HG03432 (cell line): Measurements from ENCODE around the gene DENND1A.
"Not testable (repeated sequence)": the region's sequence is repeated elsewhere in the genome, so short reads cannot be mapped to it uniquely, and the experiment has no call there.

Source experiments
- ATAC-seq: cut with Tn5 transposase; IDR thresholded peaks from one replicate; pipeline ENCODE4 v1.9.1; 2021; ENCODE audit warnings: mild to moderate bottlenecking, moderate library complexity; ENCODE audit not compliant: unreplicated experiment

The DENND1A gene

DNA sequence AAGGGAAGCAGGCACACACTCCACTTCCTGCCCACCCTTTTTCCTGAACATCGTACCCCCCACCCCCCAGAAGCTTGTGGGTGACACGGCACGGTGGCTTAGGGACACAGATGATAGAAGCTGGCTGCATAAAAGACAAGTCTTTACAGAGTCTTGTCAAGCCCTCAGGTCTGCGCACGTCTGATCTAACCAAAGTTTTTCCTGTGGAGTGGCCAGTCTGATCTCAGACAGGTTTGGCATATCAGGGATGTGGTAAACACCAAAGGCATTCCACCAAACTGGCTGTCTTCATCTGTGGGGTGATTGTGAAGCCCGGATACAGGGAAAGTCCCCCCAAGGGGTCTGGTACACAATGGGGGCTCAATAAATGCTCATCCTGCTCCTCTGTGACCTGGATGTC lies 523.9 kb downstream of the DENND1A start:
- ATAC-seq, result no peak

GRCh38 chr9:123402981-123403509 lies 526.9 kb downstream of the DENND1A start:
- no peak for ATAC-seq

DNA sequence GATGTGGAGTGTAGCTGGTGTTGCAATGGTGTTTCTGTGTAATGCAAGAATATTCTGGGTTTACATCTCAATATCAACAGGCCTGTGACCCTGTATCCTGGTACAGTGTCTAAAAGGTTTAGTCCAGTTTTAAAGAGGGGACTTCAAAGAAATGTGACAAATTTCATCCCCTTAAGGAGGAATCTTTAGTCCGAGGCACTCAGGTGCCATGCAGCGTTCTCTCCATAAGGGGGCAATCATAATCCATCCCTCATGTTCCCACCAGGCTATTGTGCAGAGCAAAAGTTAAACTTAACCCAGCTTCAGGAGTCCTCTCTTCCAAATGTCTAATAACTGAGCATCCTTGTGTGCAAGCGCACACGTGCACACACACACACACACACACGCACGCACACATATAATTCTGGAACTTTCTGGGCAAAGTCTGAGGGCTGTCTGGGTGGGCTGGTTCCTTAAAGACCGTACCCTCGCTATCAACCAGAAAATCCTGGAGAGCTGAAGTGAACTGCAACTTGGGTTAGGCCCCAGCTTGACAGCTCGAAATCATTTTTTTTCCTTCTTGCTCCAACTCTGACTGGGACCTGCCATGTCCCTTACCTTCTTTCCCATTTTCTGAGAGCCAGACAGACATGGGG lies 527.9 kb downstream of the DENND1A start:
- ATAC-seq, result no peak

DNA sequence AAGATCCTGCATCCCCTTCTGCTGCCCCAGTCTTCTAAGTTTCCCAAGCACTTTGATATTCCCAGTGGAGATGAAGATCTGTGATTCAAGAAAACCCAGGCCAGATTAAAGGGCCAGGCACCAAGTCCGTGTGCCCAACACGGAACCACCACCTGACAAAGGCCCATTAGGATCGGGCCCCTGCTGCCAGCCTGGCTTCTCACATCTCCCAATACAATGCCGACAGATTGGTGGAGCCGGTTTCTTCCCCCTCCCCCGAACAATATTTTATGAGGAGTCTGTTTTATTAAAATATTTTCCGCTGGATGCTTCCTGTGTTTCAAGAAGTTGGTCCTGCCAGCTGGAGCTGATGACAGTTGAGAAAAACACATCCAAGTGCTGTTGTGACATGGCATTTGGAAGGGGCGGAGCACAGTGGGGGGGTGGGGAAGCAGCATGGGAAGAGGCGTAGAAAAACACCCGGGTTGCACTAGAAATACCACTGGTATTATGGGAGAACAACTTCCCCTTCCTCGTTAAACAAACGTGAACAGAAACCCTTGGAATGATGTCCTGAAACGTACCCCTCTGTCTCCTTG lies 528.9 kb downstream of the DENND1A start:
- ATAC-seq, result no peak

DNA sequence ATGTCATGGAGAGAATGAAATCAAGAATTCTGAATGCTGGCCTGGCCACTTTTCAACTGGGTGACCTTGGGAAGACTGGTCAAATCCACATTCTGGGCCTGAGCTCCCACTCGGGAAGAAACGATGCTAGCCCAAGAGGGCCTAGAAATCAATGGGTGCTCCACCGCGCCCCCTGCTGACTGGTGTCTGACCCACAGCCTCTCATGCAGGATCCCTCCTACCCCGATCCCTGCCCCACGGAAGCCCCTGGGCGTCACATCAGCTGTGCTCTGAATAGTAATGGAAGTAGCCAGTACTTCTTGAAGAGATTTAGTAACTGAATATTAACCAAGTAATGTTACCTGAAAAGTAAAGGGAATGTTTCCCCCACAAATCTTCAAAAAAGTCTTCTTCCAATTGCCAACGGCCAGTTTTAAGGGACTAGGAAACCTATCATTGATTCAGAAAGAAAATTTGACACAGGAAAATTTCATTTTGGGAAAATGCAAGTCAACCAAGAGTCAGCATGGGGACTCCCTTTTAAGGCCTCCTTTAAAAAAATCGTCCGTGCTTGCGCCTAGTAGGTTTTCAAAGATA lies 530.0 kb downstream of the DENND1A start:
- ATAC-seq, result no peak

- not testable (repeated sequence) for ATAC-seq
Measured at GRCh38 chr9:123398938-123399337, 531.0 kb downstream of the DENND1A start.

- ATAC-seq, result no peak
Measured at GRCh38 chr9:123397975-123398374, 532.0 kb downstream of the DENND1A start.

DNA sequence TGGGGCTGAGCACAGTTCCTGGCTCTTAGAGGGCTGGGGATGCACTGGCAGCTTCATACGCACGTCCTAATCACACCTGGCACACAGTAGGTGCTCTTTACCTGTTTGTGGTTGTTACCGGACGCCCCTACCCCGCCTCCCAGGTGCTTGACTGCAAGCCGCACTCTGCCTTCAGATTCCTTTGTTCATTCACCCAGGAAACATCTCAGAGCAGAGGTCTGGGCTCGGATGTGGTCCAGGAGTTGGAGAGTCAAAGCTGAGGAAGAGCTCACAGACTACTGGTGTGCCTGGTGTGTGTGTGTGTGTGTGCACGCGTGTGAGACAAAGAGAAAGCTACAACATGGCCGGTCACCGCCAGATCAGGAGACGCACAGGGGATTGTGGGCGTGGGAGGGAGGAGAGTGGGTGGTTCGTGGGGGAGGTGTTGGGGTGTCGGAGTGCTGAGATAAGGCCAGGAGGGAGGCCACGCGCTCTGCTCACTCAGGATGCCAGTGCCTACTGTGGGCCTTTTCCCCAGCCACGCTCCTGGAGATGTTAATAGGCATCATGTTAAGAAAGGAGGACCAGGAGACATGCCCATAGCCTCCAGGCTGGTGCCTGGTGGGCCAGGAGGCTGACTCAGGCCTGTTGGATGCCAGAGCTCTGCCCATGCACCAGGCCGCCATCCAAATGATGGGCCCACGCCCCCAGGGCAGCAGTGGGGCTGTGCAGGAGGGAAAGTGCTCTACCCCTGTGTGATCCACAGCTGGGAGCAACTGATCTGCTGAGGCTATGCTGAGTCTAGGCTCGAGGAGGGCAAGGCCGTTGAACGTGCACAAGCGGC lies 534.0 kb downstream of the DENND1A start:
- no peak for ATAC-seq

GRCh38 chr9:123395276-123395688 lies 534.6 kb downstream of the DENND1A start:
- ATAC-seq, result no peak

DNA sequence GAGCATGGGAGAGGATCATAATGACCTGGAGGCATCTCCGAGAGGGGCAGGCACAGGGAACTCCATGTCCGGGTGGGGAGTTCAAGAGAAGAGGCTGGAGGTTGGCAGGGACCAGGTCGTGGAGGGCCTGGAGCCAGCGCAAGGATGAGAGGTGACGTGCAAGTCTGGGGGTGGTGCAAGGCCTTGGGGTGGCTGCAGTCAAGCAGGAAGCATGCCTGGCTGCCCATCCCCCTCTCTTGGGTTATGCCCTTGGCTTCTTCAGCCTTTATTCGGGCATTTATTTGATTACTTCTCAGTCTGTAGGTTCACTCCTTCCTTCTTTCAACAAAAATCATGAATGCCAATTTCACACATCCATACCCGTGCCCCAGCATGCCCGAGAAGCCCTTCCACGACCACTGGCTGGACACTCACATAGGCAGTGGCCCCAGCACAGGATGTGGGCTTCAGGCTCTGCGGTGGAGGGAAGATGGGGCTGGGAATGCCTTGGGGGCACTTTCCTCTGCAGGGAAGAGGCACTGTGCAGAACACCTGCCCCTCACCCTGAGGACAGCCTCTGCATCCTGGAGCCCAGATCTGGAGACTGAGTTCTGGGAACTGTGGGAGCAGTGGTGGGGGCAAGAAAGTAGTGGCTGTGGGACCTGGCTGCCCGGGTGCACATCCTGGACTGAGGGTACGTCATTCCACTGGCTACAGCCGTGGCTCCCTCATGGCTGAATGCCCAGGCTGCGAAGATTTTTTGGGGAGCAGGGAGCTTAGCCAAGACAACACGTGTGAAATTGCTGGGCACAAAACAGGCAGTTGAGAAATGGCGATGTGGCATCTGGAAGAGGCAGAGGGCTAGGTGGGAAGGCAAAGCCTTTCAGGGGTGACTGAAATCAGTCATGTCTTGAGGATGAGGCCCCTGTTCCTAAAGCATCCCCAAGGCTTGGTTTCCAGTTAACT lies 535.4 kb downstream of the DENND1A start:
- ATAC-seq, result no peak

- ATAC-seq, result no peak
Measured at GRCh38 chr9:123392802-123393201, 537.1 kb downstream of the DENND1A start.

GRCh38 chr9:123391946-123392345 lies 538.0 kb downstream of the DENND1A start:
- ATAC-seq, result no peak

DNA sequence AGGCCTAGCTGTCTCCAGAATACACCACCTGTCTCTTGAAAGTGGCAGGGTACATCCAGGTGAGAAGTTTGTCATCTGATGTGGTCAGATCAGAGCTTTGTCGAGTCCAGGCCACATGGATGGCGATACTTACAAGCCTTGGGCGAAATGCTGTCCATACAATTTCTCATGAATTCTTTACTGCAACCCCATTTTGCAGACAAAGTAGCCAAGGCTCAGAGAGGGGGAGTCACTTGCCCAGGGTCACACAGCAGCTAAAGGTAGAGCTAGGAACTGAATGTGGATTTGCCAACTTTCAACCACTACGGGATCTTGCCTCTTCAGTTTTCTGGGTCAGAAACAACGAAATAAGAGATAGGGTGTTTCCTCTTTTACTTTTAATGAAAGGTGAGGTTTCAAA lies 538.7 kb downstream of the DENND1A start:
- ATAC-seq, result no peak

- ATAC-seq, result no peak
Measured at GRCh38 chr9:123390337-123391135, 539.4 kb downstream of the DENND1A start.

DNA sequence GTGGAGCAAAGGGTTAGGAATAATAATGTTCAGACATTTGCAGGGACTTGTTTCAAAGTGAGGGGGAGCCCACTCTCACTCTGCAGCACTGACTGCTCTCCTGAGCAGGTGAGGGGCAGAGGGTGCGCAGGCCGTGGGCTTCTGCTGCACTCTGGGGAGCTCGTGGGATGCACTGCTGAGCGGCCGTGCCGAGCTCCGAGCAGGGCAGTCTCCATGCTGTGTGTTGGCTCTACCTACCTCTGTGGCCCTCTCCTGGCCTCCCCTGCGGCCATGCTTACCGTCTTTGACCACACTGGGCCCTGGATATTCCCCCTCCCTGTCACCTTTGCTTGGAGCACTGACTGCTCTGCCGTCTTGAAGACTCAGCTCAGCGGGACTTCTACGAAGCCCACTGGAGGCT lies 540.2 kb downstream of the DENND1A start:
- ATAC-seq, result no peak

DNA sequence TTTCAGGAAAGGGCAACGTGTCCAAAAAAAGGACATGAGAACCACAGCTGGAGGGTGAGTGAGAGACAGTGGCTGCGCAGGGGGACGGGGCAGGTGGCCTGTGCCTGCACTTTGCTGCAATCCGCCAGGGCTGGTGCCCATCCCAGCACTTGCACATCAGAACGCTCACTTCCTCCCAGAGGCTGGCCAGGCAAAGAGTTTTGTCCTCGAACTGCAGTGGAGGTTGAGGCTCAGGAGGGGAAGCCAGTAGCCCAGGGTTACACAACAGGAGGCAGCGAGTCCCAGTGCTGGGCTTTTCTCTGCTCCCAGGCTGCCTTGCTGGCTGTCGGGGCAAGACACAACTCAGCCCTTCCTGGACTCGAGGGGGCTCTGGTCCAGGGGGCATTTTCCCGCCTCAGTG lies 540.9 kb downstream of the DENND1A start:
- no peak for ATAC-seq

GRCh38 chr9:123387686-123388085 lies 542.2 kb downstream of the DENND1A start:
- ATAC-seq, result no peak

DNA sequence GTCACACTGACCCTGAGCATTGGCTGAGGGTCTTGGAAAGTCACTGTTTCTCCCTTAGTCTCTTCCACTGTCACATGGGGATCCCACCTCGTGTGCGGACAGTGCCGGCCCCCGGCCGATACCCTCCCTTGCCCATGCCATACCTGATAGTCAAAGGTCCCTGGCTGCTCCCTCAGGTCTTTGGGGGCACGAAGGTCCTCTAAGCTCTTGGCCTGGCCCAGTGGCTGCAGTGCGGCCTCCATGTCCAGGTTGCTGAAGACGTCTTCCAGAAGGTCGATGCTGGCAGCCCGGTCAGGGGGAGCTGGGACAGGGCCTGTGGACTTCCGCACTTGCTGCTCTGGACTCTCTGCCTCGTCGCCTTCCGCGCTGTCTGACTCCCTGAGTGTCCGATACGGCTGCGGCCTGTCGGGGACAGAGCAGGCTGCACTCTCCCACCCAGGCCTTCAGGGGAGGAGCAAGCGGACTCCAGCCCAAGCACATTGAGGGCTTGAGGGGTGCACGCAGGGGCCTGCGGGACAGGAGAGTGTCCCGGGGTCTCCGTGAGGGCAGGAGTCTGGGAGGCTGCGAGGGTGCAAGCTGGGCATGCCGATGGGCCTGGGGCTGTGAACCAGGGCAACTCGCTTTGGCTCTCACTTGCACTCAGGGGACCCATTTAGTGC lies 546.3 kb downstream of the DENND1A start:
- ATAC-seq, result no peak
